Measurements from ENCODE around the gene GLIS1. TPM values are rescaled to one million over a fixed set of nuclear protein-coding genes. Genes with fewer than 3 reads are reported as not detected.

Gene GLIS1
- polyA plus RNA-seq, 1 donor from 2014 or later: not detected

- H3F3A ChIP-seq (ENCODE audit: insufficient read depth, low read length, poor library complexity, severe bottlenecking): no peaks in the 10 kb centered on the region
- H3K27me3 ChIP-seq (ENCODE audit: insufficient read depth, low read depth, low read length): no peaks in the 10 kb centered on the region
- no peaks in the 10 kb centered on the region for H3K9me3 ChIP-seq (ENCODE audit: low read length)
- no peak for TF ChIP-seq RAD21 (conservative IDR thresholded peaks at IDR 0.05)
- TF ChIP-seq, protein P1, sequence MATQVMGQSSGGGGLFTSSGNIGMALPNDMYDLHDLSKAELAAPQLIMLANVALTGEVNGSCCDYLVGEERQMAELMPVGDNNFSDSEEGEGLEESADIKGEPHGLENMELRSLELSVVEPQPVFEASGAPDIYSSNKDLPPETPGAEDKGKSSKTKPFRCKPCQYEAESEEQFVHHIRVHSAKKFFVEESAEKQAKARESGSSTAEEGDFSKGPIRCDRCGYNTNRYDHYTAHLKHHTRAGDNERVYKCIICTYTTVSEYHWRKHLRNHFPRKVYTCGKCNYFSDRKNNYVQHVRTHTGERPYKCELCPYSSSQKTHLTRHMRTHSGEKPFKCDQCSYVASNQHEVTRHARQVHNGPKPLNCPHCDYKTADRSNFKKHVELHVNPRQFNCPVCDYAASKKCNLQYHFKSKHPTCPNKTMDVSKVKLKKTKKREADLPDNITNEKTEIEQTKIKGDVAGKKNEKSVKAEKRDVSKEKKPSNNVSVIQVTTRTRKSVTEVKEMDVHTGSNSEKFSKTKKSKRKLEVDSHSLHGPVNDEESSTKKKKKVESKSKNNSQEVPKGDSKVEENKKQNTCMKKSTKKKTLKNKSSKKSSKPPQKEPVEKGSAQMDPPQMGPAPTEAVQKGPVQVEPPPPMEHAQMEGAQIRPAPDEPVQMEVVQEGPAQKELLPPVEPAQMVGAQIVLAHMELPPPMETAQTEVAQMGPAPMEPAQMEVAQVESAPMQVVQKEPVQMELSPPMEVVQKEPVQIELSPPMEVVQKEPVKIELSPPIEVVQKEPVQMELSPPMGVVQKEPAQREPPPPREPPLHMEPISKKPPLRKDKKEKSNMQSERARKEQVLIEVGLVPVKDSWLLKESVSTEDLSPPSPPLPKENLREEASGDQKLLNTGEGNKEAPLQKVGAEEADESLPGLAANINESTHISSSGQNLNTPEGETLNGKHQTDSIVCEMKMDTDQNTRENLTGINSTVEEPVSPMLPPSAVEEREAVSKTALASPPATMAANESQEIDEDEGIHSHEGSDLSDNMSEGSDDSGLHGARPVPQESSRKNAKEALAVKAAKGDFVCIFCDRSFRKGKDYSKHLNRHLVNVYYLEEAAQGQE (IDR thresholded peaks at IDR 0.05; ENCODE audit: borderline replicate concordance): no peak
- no peak for TF ChIP-seq POLR2AphosphoS5 (IDR thresholded peaks at IDR 0.05)
- no peak for TF ChIP-seq EP300 (conservative IDR thresholded peaks at IDR 0.05; ENCODE audit: poor library complexity, severe bottlenecking)
- TF ChIP-seq MXI1 (conservative IDR thresholded peaks at IDR 0.05; ENCODE audit: poor library complexity, severe bottlenecking): no peak
- no peak for TF ChIP-seq SMC3 (conservative IDR thresholded peaks at IDR 0.05; ENCODE audit: poor library complexity)
- no peak for TF ChIP-seq EZH2 (IDR thresholded peaks at IDR 0.05; ENCODE audit: borderline replicate concordance, insufficient read depth, low read length, poor library complexity, severe bottlenecking)
- TF ChIP-seq TAF1 (IDR thresholded peaks at IDR 0.05; ENCODE audit: low read depth): no peak
- no peak for TF ChIP-seq CTCF (IDR thresholded peaks at IDR 0.05; ENCODE audit: poor library complexity, severe bottlenecking)
- no peak overlapping the region for H3K4me3 ChIP-seq (ENCODE audit: low read length)
- H2AFZ ChIP-seq (ENCODE audit: low read depth, low read length): no peak overlapping the region
- H3K4me2 ChIP-seq (ENCODE audit: low read length): no peak overlapping the region
- no peak overlapping the region for H3K27ac ChIP-seq (ENCODE audit: low read length)
- H4K20me1 ChIP-seq (ENCODE audit: insufficient read depth): no peaks in the 10 kb centered on the region
- no peak overlapping the region for H3K9ac ChIP-seq (ENCODE audit: low read length)
- H3K36me3 ChIP-seq (ENCODE audit: insufficient read depth, low read length): no peaks in the 10 kb centered on the region
- no peaks in the 10 kb centered on the region for H3K9me2 ChIP-seq (ENCODE audit: insufficient read depth, low read length)
- no peaks in the 10 kb centered on the region for H3K79me2 ChIP-seq (replicated peaks; ENCODE audit: insufficient read depth, low read length)
Measured at GRCh38 chr1:53540604-53541262, 198.2 kb downstream of the GLIS1 start.

GRCh38 chr1:53539711-53540603 lies 199.0 kb downstream of the GLIS1 start:
- Histone ChIP-seq H3K27ac (ENCODE audit: low read length) (no peak overlapping the region), H3K9me3 (ENCODE audit: low read length) (no peaks in the 10 kb centered on the region), H3K79me2 (replicated peaks; ENCODE audit: insufficient read depth, low read length) (no peaks in the 10 kb centered on the region), H3K4me2 (ENCODE audit: low read length) (no peak overlapping the region), H3K27me3 (ENCODE audit: insufficient read depth, low read depth, low read length) (no peaks in the 10 kb centered on the region), H3F3A (ENCODE audit: insufficient read depth, low read length, poor library complexity, severe bottlenecking) (no peaks in the 10 kb centered on the region), H4K20me1 (ENCODE audit: insufficient read depth) (no peaks in the 10 kb centered on the region), H2AFZ (ENCODE audit: low read depth, low read length) (no peak overlapping the region), H3K9me2 (ENCODE audit: insufficient read depth, low read length) (no peaks in the 10 kb centered on the region), H3K4me3 (ENCODE audit: low read length) (no peak overlapping the region), H3K36me3 (ENCODE audit: insufficient read depth, low read length) (no peaks in the 10 kb centered on the region), H3K9ac (ENCODE audit: low read length) (no peak overlapping the region)
- no peak for TF ChIP-seq TAF1 (IDR thresholded peaks at IDR 0.05; ENCODE audit: low read depth)
- no peak for TF ChIP-seq SMC3 (conservative IDR thresholded peaks at IDR 0.05; ENCODE audit: poor library complexity)
- TF ChIP-seq, protein P1 (IDR thresholded peaks at IDR 0.05; ENCODE audit: borderline replicate concordance): no peak
- TF ChIP-seq POLR2AphosphoS5 (IDR thresholded peaks at IDR 0.05): no peak
- no peak for TF ChIP-seq EZH2 (IDR thresholded peaks at IDR 0.05; ENCODE audit: borderline replicate concordance, insufficient read depth, low read length, poor library complexity, severe bottlenecking)
- no peak for TF ChIP-seq MXI1 (conservative IDR thresholded peaks at IDR 0.05; ENCODE audit: poor library complexity, severe bottlenecking)
- no peak for TF ChIP-seq RAD21 (conservative IDR thresholded peaks at IDR 0.05)
- no peak for TF ChIP-seq EP300 (conservative IDR thresholded peaks at IDR 0.05; ENCODE audit: poor library complexity, severe bottlenecking)
- no peak for TF ChIP-seq CTCF (IDR thresholded peaks at IDR 0.05; ENCODE audit: poor library complexity, severe bottlenecking)

Measured in neural cell (in vitro differentiated cells).